Measurements from ENCODE around the gene PASK. TPM values are rescaled to one million over a fixed set of nuclear protein-coding genes. Genes with fewer than 3 reads are reported as not detected.

The PASK gene
- polyA plus RNA-seq, 1 donor (not counting 4 experiments of a cell fraction or from before 2014, with no cell fraction given) = 4.3 TPM

- FAIRE-seq (no peak), DNase-seq (ENCODE audit: low read depth, low spot score) (no peak)
- Histone ChIP-seq H3K9me3 (ENCODE audit: control insufficient read depth, low read depth, low read length) (no peaks in the 10 kb centered on the region), H3K4me1 (ENCODE audit: control insufficient read depth, extremely low read depth, insufficient read depth, low read length) (no peaks in the 10 kb centered on the region), H3K27me3 (ENCODE audit: control insufficient read depth, extremely low read depth, insufficient read depth, low read length) (no peaks in the 10 kb centered on the region), H3K4me3 (ENCODE audit: control insufficient read depth in 2 of 3, extremely low read depth in 1 of 3, insufficient read depth in 2 of 3, low read depth in 1 of 3, low read length in 3 of 3) (no peak overlapping the region), H3K36me3 (ENCODE audit: control insufficient read depth in 2 of 2, extremely low read depth in 1 of 2, insufficient read depth in 2 of 2, low read length in 2 of 2) (peaks cover 7 to 22% of the 10 kb centered on the region in 2 experiments), H2AFZ (ENCODE audit: control insufficient read depth, low read length) (no peak overlapping the region), H3K79me2 (ENCODE audit: control insufficient read depth, insufficient read depth, low read length) (no peaks in the 10 kb centered on the region), H3K9me1 (ENCODE audit: control insufficient read depth, extremely low read depth, insufficient read depth, low read length) (no peaks in the 10 kb centered on the region), H3K4me2 (ENCODE audit: control insufficient read depth, extremely low read depth, insufficient read depth, low read depth, low read length) (no peak overlapping the region), H3K9ac (ENCODE audit: control insufficient read depth, extremely low read depth, insufficient read depth, low read length) (no peak overlapping the region), H3K27ac (ENCODE audit: control insufficient read depth, insufficient read depth, low read length) (no peak overlapping the region), H4K20me1 (ENCODE audit: control insufficient read depth, extremely low read depth, insufficient read depth, low read length) (no peaks in the 10 kb centered on the region)
- dilution Hi-C loops (cut with MboI; ENCODE audit: extremely low pct_ligation_motif_present, low sequenced_read_pairs) = no loop called here
- TF ChIP-seq CTCF (optimal IDR thresholded peaks at IDR 0.05 in 1 of 3, IDR thresholded peaks at IDR 0.05 in 1 of 3, conservative IDR thresholded peaks at IDR 0.05 in 1 of 3; ENCODE audit: extremely low read depth in 1 of 3, insufficient read depth in 2 of 3, low read length in 3 of 3) (no peak), EZH2 (IDR thresholded peaks at IDR 0.05; ENCODE audit: low read length) (no peak)
Measured at GRCh38 chr2:241087420-241088268, 61.6 kb downstream of the PASK start.

- TF ChIP-seq EZH2 (IDR thresholded peaks at IDR 0.05; ENCODE audit: low read length) (no peak), CTCF (optimal IDR thresholded peaks at IDR 0.05 in 1 of 3, IDR thresholded peaks at IDR 0.05 in 1 of 3, conservative IDR thresholded peaks at IDR 0.05 in 1 of 3; ENCODE audit: extremely low read depth in 1 of 3, insufficient read depth in 2 of 3, low read length in 3 of 3) (no peak)
- no peak for FAIRE-seq
- Histone ChIP-seq H3K4me3 (ENCODE audit: control insufficient read depth in 2 of 3, extremely low read depth in 1 of 3, insufficient read depth in 2 of 3, low read depth in 1 of 3, low read length in 3 of 3) (no peak overlapping the region), H3K27me3 (ENCODE audit: control insufficient read depth, extremely low read depth, insufficient read depth, low read length) (no peaks in the 10 kb centered on the region), H3K27ac (ENCODE audit: control insufficient read depth, insufficient read depth, low read length) (no peak overlapping the region), H3K36me3 (ENCODE audit: control insufficient read depth in 2 of 2, extremely low read depth in 1 of 2, insufficient read depth in 2 of 2, low read length in 2 of 2) (peaks cover 7 to 20% of the 10 kb centered on the region in 2 experiments), H3K79me2 (ENCODE audit: control insufficient read depth, insufficient read depth, low read length) (no peaks in the 10 kb centered on the region), H3K9ac (ENCODE audit: control insufficient read depth, extremely low read depth, insufficient read depth, low read length) (no peak overlapping the region), H2AFZ (ENCODE audit: control insufficient read depth, low read length) (no peak overlapping the region), H3K9me3 (ENCODE audit: control insufficient read depth, low read depth, low read length) (no peaks in the 10 kb centered on the region), H3K4me2 (ENCODE audit: control insufficient read depth, extremely low read depth, insufficient read depth, low read depth, low read length) (no peak overlapping the region), H3K4me1 (ENCODE audit: control insufficient read depth, extremely low read depth, insufficient read depth, low read length) (no peaks in the 10 kb centered on the region), H3K9me1 (ENCODE audit: control insufficient read depth, extremely low read depth, insufficient read depth, low read length) (no peaks in the 10 kb centered on the region), H4K20me1 (ENCODE audit: control insufficient read depth, extremely low read depth, insufficient read depth, low read length) (no peaks in the 10 kb centered on the region)
- dilution Hi-C loops (cut with MboI; ENCODE audit: extremely low pct_ligation_motif_present, low sequenced_read_pairs) = no loop called here
- no peak for DNase-seq (ENCODE audit: low read depth, low spot score)
Measured at GRCh38 chr2:241084856-241085444, 64.3 kb downstream of the PASK start.
